Keratinocyte (primary cell): ENCODE measurements around the gene LYPD6B. TPM values are rescaled to one million over a fixed set of nuclear protein-coding genes. Genes with fewer than 3 reads are reported as not detected.
A peak's percentile ranks its signal among the peaks of the same experiment; 100 is the strongest.

ENCODE experiments used
- DNase-seq: peaks from one replicate; pipeline ENCODE4 v3.0.0-alpha.2; 2011; ENCODE audit warnings: low read depth, missing footprints, low spot score
- FAIRE-seq: peaks from 2 replicates; lab custom pipeline; 2011; peaks lifted over from hg19 to GRCh38; lab: Jason Lieb, UNC
- H2AFZ ChIP-seq: 2 replicates; pipeline ENCODE4 v1.6.0; 2012; ENCODE audit warnings: low read length, control low read depth, inconsistent platforms; ENCODE audit not compliant: control insufficient read depth
- H3K27ac ChIP-seq: 2 replicates; pipeline ENCODE4 v1.5.1; 2011; ENCODE audit warnings: low read length; ENCODE audit not compliant: control insufficient read depth, insufficient read depth
- H3K27me3 ChIP-seq: 3 replicates; pipeline ENCODE4 v1.6.0; 2011; ENCODE audit warnings: low read length; ENCODE audit not compliant: control insufficient read depth, insufficient read depth; ENCODE audit errors: extremely low read depth
- H3K36me3 ChIP-seq, 2 experiments: 2 replicates in 1 of 2; 3 replicates in 1 of 2; pipeline ENCODE4 v1.5.1; 2011; ENCODE audit warnings: low read length in 2 of 2, mild to moderate bottlenecking in 1 of 2; ENCODE audit not compliant: control insufficient read depth in 2 of 2, insufficient read depth in 2 of 2; ENCODE audit errors: extremely low read depth in 1 of 2
- H3K4me1 ChIP-seq: 3 replicates; pipeline ENCODE4 v1.5.1; 2011; ENCODE audit warnings: low read length; ENCODE audit not compliant: control insufficient read depth, insufficient read depth; ENCODE audit errors: extremely low read depth
- H3K4me2 ChIP-seq: 3 replicates; pipeline ENCODE4 v1.6.0; 2011; ENCODE audit warnings: low read depth, low read length; ENCODE audit not compliant: control insufficient read depth, insufficient read depth; ENCODE audit errors: extremely low read depth
- H3K4me3 ChIP-seq, 3 experiments: fragments of 200-600 bp in 1 of 3; sonication (generic) in 1 of 3; 2 replicates in 2 of 3; 3 replicates in 1 of 3; pipeline ENCODE4 v1.5.1; 2011 to 2016; ENCODE audit warnings: low read length in 3 of 3, mild to moderate bottlenecking in 3 of 3, control low read depth in 2 of 3, inconsistent platforms in 1 of 3, low read depth in 1 of 3, mixed read lengths in 1 of 3, mixed run types in 1 of 3, moderate library complexity in 1 of 3; ENCODE audit not compliant: control insufficient read depth in 2 of 3, insufficient read depth in 2 of 3; ENCODE audit errors: extremely low read depth in 1 of 3
- H3K79me2 ChIP-seq: 2 replicates; pipeline ENCODE4 v1.6.0; 2012; ENCODE audit warnings: low read length; ENCODE audit not compliant: control insufficient read depth, insufficient read depth
- H3K9ac ChIP-seq: 3 replicates; pipeline ENCODE4 v1.6.0; 2011; ENCODE audit warnings: low read length; ENCODE audit not compliant: control insufficient read depth, insufficient read depth; ENCODE audit errors: extremely low read depth
- H3K9me1 ChIP-seq: 3 replicates; pipeline ENCODE4 v1.6.0; 2011; ENCODE audit warnings: low read length; ENCODE audit not compliant: control insufficient read depth, insufficient read depth; ENCODE audit errors: extremely low read depth
- H3K9me3 ChIP-seq: 2 replicates; pipeline ENCODE4 v1.5.1; 2012; ENCODE audit warnings: low read depth, low read length; ENCODE audit not compliant: control insufficient read depth
- H4K20me1 ChIP-seq: 3 replicates; pipeline ENCODE4 v1.6.0; 2011; ENCODE audit warnings: low read length; ENCODE audit not compliant: control insufficient read depth, insufficient read depth; ENCODE audit errors: extremely low read depth
- EZH2 ChIP-seq: IDR thresholded peaks from one replicate; pipeline ENCODE4 v1.6.1; 2012; ENCODE audit warnings: inconsistent platforms, mild to moderate bottlenecking, low read length, moderate library complexity
- dilution Hi-C: fragments of 300-500 bp; cut with MboI; formaldehyde crosslinking; loops from one replicate; pipeline ENCODE4 v1.7.0; 2020; ENCODE audit warnings: low sequenced_read_pairs; ENCODE audit not compliant: extremely low pct_ligation_motif_present
- polyA plus RNA-seq, 5 experiments: library from polyadenylated mRNA; depleted of rRNA in 3 of 5; stranded (reverse) in 3 of 5; stranded (forward) in 1 of 5; unstranded in 1 of 5; fragments of >200 nt; gene quantifications; 1 replicate in 1 of 5; 2 replicates in 3 of 5; 3 replicates in 1 of 5; pipeline versions ENCODE4 v1.2.1 to v1.2.3, GENCODE V29; 2011 to 2012; ENCODE audit warnings: missing spikeins in 2 of 5, low read depth in 1 of 5, low replicate concordance in 1 of 5
- TF ChIP-seq, protein P1 (sequence below), 3 experiments: IDR thresholded peaks in 1 of 3; conservative IDR thresholded peaks in 1 of 3; optimal IDR thresholded peaks in 1 of 3; 2 replicates in 2 of 3; 3 replicates in 1 of 3; pipeline versions ENCODE3 to v1.5.1; 2011; ENCODE audit warnings: low read length in 3 of 3, mild to moderate bottlenecking in 3 of 3, moderate library complexity in 2 of 3, control low read depth in 1 of 3, inconsistent platforms in 1 of 3; ENCODE audit not compliant: insufficient read depth in 2 of 3; ENCODE audit errors: extremely low read depth in 1 of 3

LYPD6B gene
- polyA plus RNA-seq, 1 donor (not counting 4 experiments of a cell fraction or from before 2014, with no cell fraction given): 24.7 TPM

DNA sequence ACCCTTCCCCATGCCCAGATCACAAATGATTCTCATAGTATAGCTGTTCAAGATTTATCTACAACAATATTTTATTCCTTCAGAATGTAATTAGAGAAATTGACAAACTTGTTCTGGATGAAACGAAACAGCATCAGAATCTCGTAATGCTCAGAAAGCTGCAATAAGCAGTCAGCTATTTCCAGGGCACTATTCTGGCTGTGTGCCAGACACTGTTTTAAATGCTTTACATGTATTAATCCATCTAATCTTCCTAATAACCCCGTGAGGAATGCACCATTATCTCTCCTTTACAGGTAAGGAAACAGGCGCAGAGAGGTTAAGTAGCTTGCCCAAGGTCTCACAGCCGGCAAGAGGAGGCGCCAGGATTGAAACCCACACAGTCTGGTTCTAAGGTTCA is 10.1 kb upstream of the LYPD6B start:
- H3K4me3 ChIP-seq: peak overlapping the region in 2 of 3 experiments; percentile 56 to 60
- DNase-seq (no peak), FAIRE-seq (no peak)
- H3K9me3 ChIP-seq: no peaks in the 10 kb centered on the region
- no peaks in the 10 kb centered on the region for H3K9me1 ChIP-seq
- peak overlapping the region; percentile 62 for H2AFZ ChIP-seq
- TF ChIP-seq, protein P1, sequence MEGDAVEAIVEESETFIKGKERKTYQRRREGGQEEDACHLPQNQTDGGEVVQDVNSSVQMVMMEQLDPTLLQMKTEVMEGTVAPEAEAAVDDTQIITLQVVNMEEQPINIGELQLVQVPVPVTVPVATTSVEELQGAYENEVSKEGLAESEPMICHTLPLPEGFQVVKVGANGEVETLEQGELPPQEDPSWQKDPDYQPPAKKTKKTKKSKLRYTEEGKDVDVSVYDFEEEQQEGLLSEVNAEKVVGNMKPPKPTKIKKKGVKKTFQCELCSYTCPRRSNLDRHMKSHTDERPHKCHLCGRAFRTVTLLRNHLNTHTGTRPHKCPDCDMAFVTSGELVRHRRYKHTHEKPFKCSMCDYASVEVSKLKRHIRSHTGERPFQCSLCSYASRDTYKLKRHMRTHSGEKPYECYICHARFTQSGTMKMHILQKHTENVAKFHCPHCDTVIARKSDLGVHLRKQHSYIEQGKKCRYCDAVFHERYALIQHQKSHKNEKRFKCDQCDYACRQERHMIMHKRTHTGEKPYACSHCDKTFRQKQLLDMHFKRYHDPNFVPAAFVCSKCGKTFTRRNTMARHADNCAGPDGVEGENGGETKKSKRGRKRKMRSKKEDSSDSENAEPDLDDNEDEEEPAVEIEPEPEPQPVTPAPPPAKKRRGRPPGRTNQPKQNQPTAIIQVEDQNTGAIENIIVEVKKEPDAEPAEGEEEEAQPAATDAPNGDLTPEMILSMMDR (optimal IDR thresholded peaks at IDR 0.05 in 1 of 3, IDR thresholded peaks at IDR 0.05 in 1 of 3, conservative IDR thresholded peaks at IDR 0.05 in 1 of 3; ENCODE audit: extremely low read depth in 1 of 3, insufficient read depth in 2 of 3, low read length in 3 of 3): no peak
- TF ChIP-seq EZH2: no peak
- peak overlapping the region; percentile 92 for H3K4me2 ChIP-seq
- H3K27me3 ChIP-seq: no peaks in the 10 kb centered on the region
- H3K9ac ChIP-seq: peak overlapping the region; percentile 64
- no peaks in the 10 kb centered on the region for H3K79me2 ChIP-seq
- H3K36me3 ChIP-seq: no peaks in the 10 kb centered on the region
- dilution Hi-C loops: loop anchor here (10.0 kb wide), 1 partner anchor 536 kb away; no protein-coding TSS in a partner anchor
- H3K27ac ChIP-seq: peak overlapping the region; percentile 76
- peaks cover 28% of the 10 kb centered on the region for H3K4me1 ChIP-seq
- H4K20me1 ChIP-seq: no peaks in the 10 kb centered on the region

DNA sequence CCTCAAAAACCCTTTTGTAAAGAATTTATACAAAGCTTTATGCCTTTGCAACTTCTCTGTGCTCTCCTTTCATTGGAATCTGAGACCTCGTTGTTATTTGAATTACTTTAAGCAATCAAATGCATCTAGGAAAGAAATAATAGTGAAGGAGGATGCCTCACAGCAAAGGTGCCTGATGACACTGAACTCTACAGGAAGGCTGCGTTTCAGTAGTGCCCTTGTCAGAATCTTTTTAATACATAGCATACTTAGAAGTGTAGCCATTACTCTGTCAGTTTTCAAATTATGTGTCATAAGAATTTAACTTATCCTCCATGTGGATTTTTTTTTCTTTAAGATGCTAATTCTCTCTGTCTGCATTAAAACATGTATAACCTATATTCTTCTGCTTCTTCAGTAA is 9.6 kb upstream of the LYPD6B start:
- H2AFZ ChIP-seq: peak overlapping the region; percentile 17
- H4K20me1 ChIP-seq: no peaks in the 10 kb centered on the region
- peak overlapping the region in 1 of 3 experiments; percentile 60 for H3K4me3 ChIP-seq
- no peak for FAIRE-seq
- H3K27ac ChIP-seq: peak overlapping the region; percentile 76
- dilution Hi-C loops: loop anchor here (10.0 kb wide), 1 partner anchor 536 kb away; no protein-coding TSS in a partner anchor
- no peak for TF ChIP-seq EZH2
- TF ChIP-seq, protein P1 (optimal IDR thresholded peaks at IDR 0.05 in 1 of 3, IDR thresholded peaks at IDR 0.05 in 1 of 3, conservative IDR thresholded peaks at IDR 0.05 in 1 of 3; ENCODE audit: extremely low read depth in 1 of 3, insufficient read depth in 2 of 3, low read length in 3 of 3): no peak
- no peak for DNase-seq
- no peaks in the 10 kb centered on the region for H3K79me2 ChIP-seq
- H3K4me1 ChIP-seq: peaks cover 28% of the 10 kb centered on the region
- H3K36me3 ChIP-seq: no peaks in the 10 kb centered on the region
- no peaks in the 10 kb centered on the region for H3K9me3 ChIP-seq
- peak overlapping the region; percentile 92 for H3K4me2 ChIP-seq
- H3K9ac ChIP-seq: no peak overlapping the region
- H3K9me1 ChIP-seq: no peaks in the 10 kb centered on the region
- no peaks in the 10 kb centered on the region for H3K27me3 ChIP-seq
